M059J (cell line): ENCODE results near the gene COL6A6. TPM values are rescaled to one million over a fixed set of nuclear protein-coding genes. Genes with fewer than 3 reads are reported as not detected.
"Not testable (repeated sequence)": the region's sequence is repeated elsewhere in the genome, so short reads cannot be mapped to it uniquely, and the experiment has no call there.

Experiments
- DNase-seq: peaks from one replicate; pipeline ENCODE4 v3.0.0-alpha.2; 2012; ENCODE audit warnings: low read depth
- total RNA-seq: library from RNA; depleted of rRNA; stranded (reverse); fragments of >200 nt; shearing (Covaris generic); gene quantifications from 2 replicates; pipeline ENCODE4 v1.2.3, GENCODE V29; 2014; rRNA removed

COL6A6 gene
- total RNA-seq, 1 experiment from 2014 or later: not detected

GRCh38 chr3:130529486-130530215, 12.7 kb downstream of the COL6A6 start:
- DNase-seq: no peak

GRCh38 chr3:130533247-130533646, 16.3 kb downstream of the COL6A6 start:
- no peak for DNase-seq

- DNase-seq: no peak
These were observed 20.8 kb downstream of the COL6A6 start for GRCh38 chr3:130537673-130538304.

- peak; percentile 34 for DNase-seq
These were observed 22.0 kb downstream of the COL6A6 start for GRCh38 chr3:130539005-130539404.

GRCh38 chr3:130543322-130543721, 26.3 kb downstream of the COL6A6 start:
- DNase-seq: no peak

- no peak for DNase-seq
These were observed 30.1 kb downstream of the COL6A6 start for GRCh38 chr3:130546920-130547679.

- DNase-seq: not testable (repeated sequence)
These were observed 30.7 kb downstream of the COL6A6 start for GRCh38 chr3:130547680-130548065.

- DNase-seq: no peak
These were observed 31.4 kb downstream of the COL6A6 start for GRCh38 chr3:130548356-130548755.

- DNase-seq: no peak
These were observed 40.5 kb downstream of the COL6A6 start for GRCh38 chr3:130557336-130558035.

- DNase-seq: no peak
These were observed 41.4 kb downstream of the COL6A6 start for GRCh38 chr3:130558366-130558765.

- no peak for DNase-seq
These were observed 48.2 kb downstream of the COL6A6 start for GRCh38 chr3:130565224-130565623.

Other genes with a start within 250 kb of the COL6A6 start
- not detected in 2 replicates for gene COL6A5, start 171.5 kb upstream of the COL6A6 start, total RNA-seq
- 52.4 and 60.2 TPM in 2 replicates for gene PIK3R4, start 229.7 kb downstream of the COL6A6 start, total RNA-seq